Measurements from ENCODE around the gene TPRG1. TPM values are rescaled to one million over a fixed set of nuclear protein-coding genes. Genes with fewer than 3 reads are reported as not detected.

TPRG1 gene
- total RNA-seq, 4 donors from 2014 or later, result 1.3 to 3.0 (median 2.5) TPM

DNA sequence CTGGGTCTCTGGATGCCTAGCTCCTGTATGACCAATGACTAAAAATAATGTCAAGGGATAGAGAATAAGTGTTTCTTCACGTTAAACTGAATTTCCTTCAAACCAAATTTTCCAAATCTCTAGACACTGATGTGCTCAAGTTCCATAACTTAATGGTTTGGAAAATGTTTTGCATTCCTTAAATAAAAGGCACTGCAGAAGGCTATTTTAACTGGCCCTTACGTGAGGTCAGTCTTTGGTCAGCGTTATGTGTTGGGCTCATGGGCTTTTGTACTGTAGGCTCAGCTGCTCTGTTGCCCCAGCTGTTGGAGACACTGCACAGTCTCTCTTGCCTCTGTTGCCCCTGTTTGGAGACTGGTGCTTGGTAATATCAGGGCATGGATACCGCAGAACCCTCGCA lies 188.5 kb downstream of the TPRG1 start:
- TF ChIP-seq POLR2A (IDR thresholded peaks at IDR 0.05) (no peak), POLR2AphosphoS5 (IDR thresholded peaks at IDR 0.05) (no peak), EP300 (IDR thresholded peaks at IDR 0.05) (no peak)
- TF ChIP-seq, protein P1, sequence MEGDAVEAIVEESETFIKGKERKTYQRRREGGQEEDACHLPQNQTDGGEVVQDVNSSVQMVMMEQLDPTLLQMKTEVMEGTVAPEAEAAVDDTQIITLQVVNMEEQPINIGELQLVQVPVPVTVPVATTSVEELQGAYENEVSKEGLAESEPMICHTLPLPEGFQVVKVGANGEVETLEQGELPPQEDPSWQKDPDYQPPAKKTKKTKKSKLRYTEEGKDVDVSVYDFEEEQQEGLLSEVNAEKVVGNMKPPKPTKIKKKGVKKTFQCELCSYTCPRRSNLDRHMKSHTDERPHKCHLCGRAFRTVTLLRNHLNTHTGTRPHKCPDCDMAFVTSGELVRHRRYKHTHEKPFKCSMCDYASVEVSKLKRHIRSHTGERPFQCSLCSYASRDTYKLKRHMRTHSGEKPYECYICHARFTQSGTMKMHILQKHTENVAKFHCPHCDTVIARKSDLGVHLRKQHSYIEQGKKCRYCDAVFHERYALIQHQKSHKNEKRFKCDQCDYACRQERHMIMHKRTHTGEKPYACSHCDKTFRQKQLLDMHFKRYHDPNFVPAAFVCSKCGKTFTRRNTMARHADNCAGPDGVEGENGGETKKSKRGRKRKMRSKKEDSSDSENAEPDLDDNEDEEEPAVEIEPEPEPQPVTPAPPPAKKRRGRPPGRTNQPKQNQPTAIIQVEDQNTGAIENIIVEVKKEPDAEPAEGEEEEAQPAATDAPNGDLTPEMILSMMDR (IDR thresholded peaks at IDR 0.05), result no peak
- H3K27ac ChIP-seq, result no peak overlapping the region
- H3K9me3 ChIP-seq, result no peaks in the 10 kb centered on the region
- H3K4me3 ChIP-seq, result no peak overlapping the region
- no peaks in the 10 kb centered on the region for H3K36me3 ChIP-seq
- ATAC-seq, result no peak
- H3K4me1 ChIP-seq, result peaks cover 0 to 7% (median 0%) of the 10 kb centered on the region in 3 donors
- WGBS, 2 donors (ENCODE audit: low coverage in 1 of 2), result 60 to 70% methylated on average over 1 to 3 of the region's 5 CpGs
- no peaks in the 10 kb centered on the region for H3K27me3 ChIP-seq

DNA sequence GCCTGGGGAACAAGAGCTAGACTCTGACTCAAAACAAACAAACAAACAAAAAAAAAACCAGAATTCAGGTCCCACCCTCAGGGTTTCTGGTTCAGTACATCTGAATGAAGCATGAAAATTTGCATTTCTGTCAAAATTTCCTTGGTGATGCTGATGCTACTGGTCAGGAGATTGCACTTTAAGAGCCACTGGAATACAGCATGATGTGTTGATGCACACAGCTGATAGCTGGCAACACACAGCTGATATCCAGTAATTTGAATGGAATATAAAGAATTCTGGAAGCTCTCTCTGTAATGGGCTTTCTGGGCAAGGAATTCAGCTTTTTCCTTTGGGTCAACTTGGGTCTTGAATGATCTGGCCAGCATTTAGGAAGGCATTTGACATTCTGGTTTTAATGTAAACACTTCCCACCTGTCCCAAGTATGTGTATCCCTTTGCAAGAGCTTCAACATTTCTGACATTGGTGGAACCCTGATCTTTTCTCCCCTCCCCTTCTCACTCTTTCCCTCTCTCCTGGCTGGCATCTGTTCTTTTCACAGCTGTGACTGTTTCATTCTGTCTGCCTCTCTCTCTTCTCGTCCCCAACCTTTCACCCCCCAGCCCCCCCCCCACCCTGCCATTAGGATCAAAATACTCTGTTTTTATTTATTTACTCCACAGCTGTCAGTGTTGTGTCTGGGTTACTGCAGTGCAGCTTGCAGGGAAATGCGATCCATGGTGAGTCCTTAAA lies 189.5 kb downstream of the TPRG1 start:
- 54 to 57% methylated on average over 2 of the region's 2 CpGs for WGBS, 2 donors (ENCODE audit: low coverage in 1 of 2)
- H3K36me3 ChIP-seq, result no peaks in the 10 kb centered on the region
- no peak overlapping the region for H3K27ac ChIP-seq
- H3K4me3 ChIP-seq, result no peak overlapping the region
- no peaks in the 10 kb centered on the region for H3K9me3 ChIP-seq
- no peak for ATAC-seq
- no peaks in the 10 kb centered on the region for H3K27me3 ChIP-seq
- TF ChIP-seq POLR2AphosphoS5 (IDR thresholded peaks at IDR 0.05), result no peak
- no peak for TF ChIP-seq POLR2A (IDR thresholded peaks at IDR 0.05)
- TF ChIP-seq, protein P1 (IDR thresholded peaks at IDR 0.05), result no peak
- TF ChIP-seq EP300 (IDR thresholded peaks at IDR 0.05), result no peak
- H3K4me1 ChIP-seq, result peaks cover 0 to 6% (median 0%) of the 10 kb centered on the region in 3 donors

DNA sequence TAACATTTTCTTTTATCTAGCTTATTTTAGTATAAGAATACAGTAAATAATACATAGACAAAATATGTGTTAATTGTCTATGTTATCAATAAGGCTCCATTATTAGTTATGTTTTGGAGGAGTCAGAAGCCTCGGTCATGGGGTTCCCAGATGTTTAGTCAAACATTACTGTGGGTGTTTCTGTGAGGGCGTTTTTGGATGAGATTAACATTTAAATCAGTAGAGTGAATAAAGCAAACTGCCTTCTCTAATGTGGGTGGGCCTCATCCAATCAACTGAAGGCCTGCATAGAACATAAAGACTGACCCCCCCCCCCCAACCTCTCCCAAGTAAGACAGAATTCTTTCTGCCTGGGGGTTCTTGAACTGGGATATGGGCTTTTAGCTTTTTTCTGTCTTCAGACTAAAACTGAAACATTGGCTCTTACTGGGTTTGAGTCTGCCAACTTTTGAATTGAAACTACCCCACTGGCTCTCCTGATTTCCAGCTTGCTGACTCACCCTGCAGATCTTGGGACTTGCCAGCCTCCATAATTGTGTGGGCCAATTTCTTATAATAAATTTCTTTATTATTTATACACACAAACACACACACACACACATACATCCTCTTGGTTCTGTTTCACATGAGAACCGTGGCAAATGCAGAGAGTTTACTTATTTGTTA lies 192.0 kb downstream of the TPRG1 start:
- Histone ChIP-seq H3K36me3 (no peaks in the 10 kb centered on the region), H3K27ac (no peak overlapping the region), H3K4me1 (peaks cover 0 to 6% (median 0%) of the 10 kb centered on the region in 3 donors), H3K27me3 (no peaks in the 10 kb centered on the region), H3K9me3 (no peaks in the 10 kb centered on the region), H3K4me3 (no peak overlapping the region)
- ATAC-seq, result no peak
- WGBS, 2 donors (ENCODE audit: low coverage in 1 of 2), result 19 to 40% methylated on average over 3 of the region's 3 CpGs
- TF ChIP-seq POLR2A (IDR thresholded peaks at IDR 0.05), result no peak
- TF ChIP-seq, protein P1 (IDR thresholded peaks at IDR 0.05), result no peak
- TF ChIP-seq EP300 (IDR thresholded peaks at IDR 0.05), result no peak
- no peak for TF ChIP-seq POLR2AphosphoS5 (IDR thresholded peaks at IDR 0.05)

DNA sequence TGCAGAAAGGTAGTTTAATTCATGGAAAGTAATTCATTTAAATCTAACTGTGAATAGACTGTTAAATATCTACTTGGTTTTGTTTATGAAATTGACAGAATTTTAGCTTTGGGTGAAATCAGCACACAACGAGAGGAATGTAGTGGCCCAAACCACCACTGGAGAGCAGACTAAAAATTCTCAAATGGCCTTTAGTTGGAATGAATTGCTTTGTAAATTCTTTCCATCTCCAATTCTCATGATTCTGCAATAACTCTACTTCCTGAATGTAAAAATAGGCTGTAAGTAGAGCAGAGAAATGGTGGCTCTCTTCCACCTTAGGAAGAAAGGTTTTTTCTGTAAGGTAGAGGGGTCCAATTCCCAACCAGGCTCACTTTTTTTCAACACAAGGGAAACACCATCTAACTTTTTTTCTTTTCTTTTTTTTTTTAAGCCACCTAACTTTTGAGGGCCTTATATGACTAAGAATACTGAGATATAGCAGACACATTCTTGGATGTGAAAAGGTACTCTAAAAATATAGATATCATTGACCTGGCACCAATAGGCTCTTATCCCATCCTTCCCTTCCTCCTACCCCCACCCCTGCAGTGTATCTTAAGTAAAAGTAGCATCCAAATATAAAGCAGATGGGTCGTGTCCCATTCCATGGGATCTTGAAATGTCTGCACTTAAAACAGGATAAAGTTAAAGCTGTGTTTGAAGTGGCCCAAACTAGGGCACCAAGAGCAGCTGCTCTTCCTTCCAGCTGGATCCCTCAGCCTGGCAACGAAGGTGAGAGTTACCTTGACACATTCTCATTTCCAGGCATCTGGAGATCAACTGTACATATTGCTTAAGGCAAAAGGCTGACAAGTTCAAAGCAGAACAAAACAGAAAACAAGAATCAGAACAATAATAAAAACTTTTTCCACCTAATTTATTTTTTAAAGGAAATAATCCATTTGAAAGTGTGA lies 194.1 kb downstream of the TPRG1 start:
- TF ChIP-seq, protein P1 (IDR thresholded peaks at IDR 0.05), result no peak
- TF ChIP-seq EP300 (IDR thresholded peaks at IDR 0.05), result no peak
- no peak for TF ChIP-seq POLR2AphosphoS5 (IDR thresholded peaks at IDR 0.05)
- no peak for TF ChIP-seq POLR2A (IDR thresholded peaks at IDR 0.05)
- no peak for ATAC-seq
- peaks cover 0 to 6% (median 0%) of the 10 kb centered on the region in 3 donors for H3K4me1 ChIP-seq
- no peaks in the 10 kb centered on the region for H3K9me3 ChIP-seq
- WGBS, 2 donors (ENCODE audit: low coverage in 1 of 2), result 43 to 47% methylated on average over 2 to 3 of the region's 3 CpGs
- H3K27me3 ChIP-seq, result no peaks in the 10 kb centered on the region
- H3K4me3 ChIP-seq, result no peak overlapping the region
- H3K27ac ChIP-seq, result no peak overlapping the region
- no peaks in the 10 kb centered on the region for H3K36me3 ChIP-seq

Measured in gastroesophageal sphincter (tissue), 4 donors.